Stimulated activated CD4-positive, alpha-beta T cell treated with anti-CD3 and anti-CD28 coated beads, Interleukin-1b, Interleukin-23, amount 100 ng/mL, for 4 hours (primary cell): ENCODE data around the gene EIF2S2.

Experiments used
- DNase-seq, 2 donors: peaks; one replicate each; pipeline ENCODE4 v3.0.0-alpha.2; 2020; ENCODE audit warnings: low read depth in 2 of 2

The EIF2S2 gene

GRCh38 chr20:34089655-34090345 is 22.2 kb downstream of the EIF2S2 start:
- DNase-seq = no peak

- no peak for DNase-seq
Measured at GRCh38 chr20:34089175-34089479, 22.9 kb downstream of the EIF2S2 start.

- DNase-seq = no peak
Measured at GRCh38 chr20:34088305-34089174, 23.5 kb downstream of the EIF2S2 start.

- DNase-seq = no peak
Measured at GRCh38 chr20:34085544-34086040, 26.5 kb downstream of the EIF2S2 start.

- no peak for DNase-seq
Measured at GRCh38 chr20:34084227-34084923, 27.7 kb downstream of the EIF2S2 start.

DNA sequence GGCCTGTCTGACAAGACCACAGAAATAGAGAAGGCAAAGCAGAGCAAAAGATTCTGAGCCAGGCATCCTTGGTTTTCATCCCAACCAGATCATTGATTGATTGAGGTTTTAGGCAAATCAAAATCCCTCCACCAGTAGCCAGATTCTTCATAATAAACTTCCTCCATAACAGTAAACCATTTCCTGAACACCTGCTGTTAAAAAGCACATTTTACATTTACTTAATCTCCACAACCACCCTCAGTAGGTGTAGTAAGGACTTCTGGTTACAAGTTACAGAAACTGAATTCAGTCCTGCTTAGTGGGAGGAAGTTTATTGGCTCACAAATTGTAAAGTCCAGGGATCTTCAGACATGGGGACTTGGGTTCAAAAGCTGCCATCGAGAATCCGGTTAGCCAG is 28.3 kb downstream of the EIF2S2 start:
- no peak for DNase-seq

DNA sequence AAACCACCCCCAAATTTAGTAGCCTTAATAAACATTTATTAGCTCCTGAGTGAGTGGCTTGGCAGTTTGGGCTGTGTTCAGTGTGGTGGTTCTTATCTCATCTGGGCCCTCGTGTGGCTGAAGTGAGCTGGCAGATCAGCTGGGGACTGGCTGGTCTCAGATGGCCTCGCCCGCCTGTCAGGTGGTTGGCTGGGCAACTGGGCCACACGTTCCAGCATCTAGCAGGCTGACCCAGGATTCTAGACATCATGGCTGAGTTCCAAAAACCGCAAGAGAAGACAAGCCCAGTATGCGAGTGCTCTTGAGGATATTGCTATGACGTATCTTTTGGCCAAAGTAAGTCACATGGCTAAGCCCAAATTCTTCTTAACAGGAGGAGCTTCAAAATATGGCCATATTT is 28.9 kb downstream of the EIF2S2 start:
- DNase-seq = no peak

DNA sequence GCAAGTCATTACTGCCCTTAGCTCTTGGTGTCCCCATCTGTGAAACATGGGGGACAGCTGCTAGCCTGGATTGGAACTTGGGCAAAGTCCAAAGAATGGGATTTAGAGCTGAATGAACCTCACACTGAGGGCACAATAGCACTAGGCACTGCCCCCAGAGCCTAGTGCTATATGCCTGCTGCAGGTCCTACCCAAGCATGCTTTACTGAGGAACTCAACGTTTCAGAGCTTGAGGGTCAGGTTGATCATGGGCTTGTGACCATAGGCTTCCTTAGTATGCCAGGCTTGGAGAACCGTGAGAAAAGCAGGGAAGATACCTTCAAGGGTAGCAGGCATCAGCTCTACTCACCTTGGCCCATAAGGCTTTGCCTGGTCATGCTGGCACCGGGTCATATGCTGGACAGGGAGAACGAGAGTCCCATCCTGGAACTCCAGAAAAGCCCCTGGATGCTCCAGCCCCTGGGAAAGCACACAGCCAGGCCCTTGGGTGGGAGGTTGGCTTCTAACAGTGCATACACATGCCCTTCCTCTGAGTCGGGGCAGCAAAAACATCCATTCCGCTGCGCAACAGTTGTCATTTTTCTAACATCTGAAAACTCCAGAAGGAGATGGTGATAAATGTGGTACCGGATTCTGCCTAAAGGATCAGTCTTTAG is 29.7 kb downstream of the EIF2S2 start:
- no peak for DNase-seq

- no peak for DNase-seq
Measured at GRCh38 chr20:34079818-34080217, 32.2 kb downstream of the EIF2S2 start.

DNA sequence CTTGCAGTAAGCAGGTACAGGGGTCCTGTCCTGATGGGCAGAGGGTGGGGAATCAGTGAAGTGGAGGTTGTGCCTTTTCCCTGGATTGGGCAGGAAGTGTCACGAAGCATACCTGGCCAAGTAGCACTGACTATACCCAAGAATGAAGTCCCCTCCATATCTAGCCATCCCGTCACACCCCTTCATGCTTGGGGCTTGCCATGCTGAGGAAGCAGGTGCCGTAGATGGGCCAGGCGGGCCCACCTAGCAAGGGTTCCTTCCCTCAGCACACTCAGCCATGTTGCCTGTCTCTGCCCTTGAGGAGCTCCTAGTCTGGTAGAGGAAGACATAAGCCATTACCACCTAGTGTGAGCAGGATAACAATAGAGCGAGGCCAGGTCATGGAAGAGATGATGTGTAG is 33.5 kb downstream of the EIF2S2 start:
- no peak for DNase-seq

DNA sequence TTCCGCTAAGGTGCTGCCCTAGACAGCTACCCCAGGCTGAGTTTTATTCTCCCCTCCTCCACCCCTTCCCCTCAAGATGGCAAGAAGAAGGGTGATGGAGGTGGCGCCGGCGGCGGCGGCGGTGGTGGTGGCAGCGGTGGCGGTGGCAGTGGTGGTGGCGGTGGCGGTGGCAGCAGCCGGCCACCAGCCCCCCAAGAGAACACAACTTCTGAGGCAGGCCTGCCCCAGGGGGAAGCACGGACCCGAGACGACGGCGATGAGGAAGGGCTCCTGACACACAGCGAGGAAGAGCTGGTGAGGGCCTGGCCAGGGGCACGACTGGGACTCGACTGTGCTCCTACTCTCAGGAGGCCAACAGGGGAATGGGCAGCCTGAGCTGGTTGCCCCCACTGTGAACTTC is 35.1 kb downstream of the EIF2S2 start:
- no peak for DNase-seq

GRCh38 chr20:34075647-34076046 is 36.4 kb downstream of the EIF2S2 start:
- no peak for DNase-seq

GRCh38 chr20:34074101-34074760 is 37.8 kb downstream of the EIF2S2 start:
- no peak for DNase-seq

DNA sequence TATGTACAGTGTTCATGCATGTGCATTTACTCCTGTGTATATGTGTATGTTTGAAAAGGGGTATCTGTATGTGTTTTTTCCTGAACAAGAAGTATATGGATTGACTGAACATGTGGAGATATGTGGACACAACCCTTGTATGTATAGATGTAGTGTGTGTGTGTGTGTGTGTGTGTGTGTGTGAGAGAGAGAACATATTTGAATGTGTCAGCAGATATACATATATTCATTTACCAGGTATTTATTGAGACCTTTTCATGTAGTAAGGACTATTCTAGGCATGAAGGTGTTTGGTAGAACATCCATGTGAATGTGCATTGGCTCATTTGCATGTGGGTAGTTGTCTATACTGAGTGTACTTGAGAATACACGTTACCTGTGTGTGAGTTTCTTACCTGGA is 39.3 kb downstream of the EIF2S2 start:
- no peak for DNase-seq

- DNase-seq = no peak
Measured at GRCh38 chr20:34072076-34072475, 40.0 kb downstream of the EIF2S2 start.

DNA sequence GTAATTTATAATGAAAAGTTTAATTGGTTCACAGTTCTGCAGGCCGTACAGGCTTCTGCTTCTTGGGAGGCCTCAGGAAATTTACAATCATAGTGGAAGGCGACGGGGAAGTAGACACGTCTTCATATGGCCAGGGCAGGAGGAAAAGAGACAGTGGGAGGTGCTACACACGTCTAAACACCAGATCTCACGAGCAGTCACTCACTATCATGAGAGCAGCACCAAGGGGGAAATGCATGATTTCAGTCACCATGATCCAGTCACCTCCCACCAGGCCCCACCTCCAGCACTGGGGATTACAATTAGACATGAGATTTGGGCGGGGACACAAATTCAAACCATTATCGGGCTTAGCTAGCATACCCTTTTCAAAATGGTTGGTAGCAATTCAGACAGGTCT is 41.2 kb downstream of the EIF2S2 start:
- DNase-seq = no peak

DNA sequence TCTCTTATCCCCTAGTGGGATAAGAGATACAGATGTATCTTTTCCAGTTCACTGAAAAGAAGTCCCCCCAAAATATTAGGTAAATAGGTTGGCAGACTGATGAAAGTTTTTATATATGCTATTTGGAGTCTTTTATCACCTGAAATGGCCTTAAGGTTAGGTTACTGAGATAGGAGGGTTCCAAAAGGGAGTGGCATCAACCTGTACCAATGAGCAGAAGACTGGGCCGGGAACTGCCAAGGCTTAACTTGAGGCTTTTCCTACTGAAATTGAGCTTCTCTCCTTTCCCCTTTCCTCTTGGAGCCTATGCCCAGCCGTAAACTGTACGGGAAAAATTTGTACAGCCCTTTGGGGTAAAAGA is 42.0 kb downstream of the EIF2S2 start:
- no peak for DNase-seq

GRCh38 chr20:34069341-34070078 is 42.5 kb downstream of the EIF2S2 start:
- DNase-seq = peak; percentile 36 to 42

DNA sequence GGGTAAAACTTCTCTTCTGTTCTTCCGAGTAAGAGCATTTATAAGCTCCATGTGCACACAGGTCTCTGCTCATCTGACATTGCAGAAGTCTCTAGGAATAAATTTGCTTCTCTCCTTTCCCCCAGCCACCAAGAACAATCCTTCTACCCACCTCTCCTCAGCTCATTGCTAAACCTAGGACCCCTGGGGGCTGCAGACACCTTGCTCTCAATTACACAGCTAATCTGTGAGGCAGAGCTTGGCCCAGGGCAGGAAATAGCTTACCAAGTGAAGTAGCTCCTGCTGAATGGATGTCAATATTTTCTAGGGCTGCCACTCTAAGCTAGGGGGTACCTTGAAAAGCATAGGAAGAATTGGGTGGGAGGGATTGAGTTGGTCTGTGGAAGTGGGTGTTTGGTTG is 44.0 kb downstream of the EIF2S2 start:
- DNase-seq = no peak

DNA sequence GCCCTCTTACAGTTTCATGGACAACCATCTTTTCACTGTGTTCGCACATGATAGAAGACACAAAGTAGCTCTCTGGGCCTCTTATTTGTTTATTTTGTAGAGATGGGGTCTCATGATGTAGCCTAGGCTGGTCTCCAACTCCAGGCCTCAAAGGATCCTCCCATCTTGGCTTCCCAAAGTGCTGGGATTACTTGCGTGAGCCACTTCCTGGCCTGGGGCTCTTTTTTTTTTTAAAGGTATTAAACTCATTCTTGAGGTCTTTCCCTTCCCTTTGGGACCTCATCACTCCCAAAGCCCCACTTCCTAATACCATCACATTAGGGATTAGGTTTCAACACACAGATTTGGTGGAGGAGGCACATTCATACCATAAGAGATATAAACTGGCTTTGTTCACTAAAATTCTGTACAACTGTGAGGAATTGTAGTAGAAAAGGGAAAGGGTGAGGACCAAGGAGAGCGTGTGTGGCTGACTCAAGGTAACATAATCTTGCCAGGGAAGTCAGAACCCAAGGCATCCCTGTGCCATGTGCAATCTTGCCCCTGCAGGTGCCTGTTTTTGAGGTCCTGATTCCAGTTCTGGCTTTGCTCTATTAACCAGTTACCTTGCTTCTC is 45.5 kb downstream of the EIF2S2 start:
- DNase-seq = no peak

DNA sequence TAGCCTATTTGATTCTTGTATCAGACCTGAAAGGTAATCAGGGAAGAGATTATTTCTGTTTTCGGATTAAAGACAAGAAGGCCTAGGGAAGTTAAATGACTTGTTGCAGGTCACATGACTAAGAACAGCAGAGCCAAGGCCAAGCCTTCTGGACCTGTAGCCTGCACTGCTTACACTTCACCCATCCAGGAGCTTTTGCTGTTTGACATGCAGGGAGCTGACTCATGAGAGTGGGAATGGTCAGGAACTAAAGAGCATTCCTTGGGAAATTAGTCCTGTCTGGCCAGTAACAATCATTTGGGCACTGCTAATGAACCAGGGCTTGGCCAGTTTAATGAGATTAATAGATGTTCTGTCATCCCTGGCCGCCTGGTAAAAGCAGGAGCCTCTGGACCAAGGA is 46.8 kb downstream of the EIF2S2 start:
- DNase-seq = no peak
